H1 (cell line): ENCODE results near the gene PRDM5. TPM values are rescaled to one million over a fixed set of nuclear protein-coding genes. Genes with fewer than 3 reads are reported as not detected.

Source experiments
- CTCF ChIA-PET: fragments of 300-600 bp; sonication (Branson Sonifier 250); formaldehyde crosslinking; loops from one replicate; lab custom pipeline; 2021; ENCODE audit not compliant: partially characterized antibody; lab: Charles Lee
- POLR2A ChIA-PET: fragments of 300-600 bp; sonication (Branson Sonifier 250); formaldehyde crosslinking; loops from one replicate; lab custom pipeline; 2021; ENCODE audit warnings: inconsistent platforms; ENCODE audit not compliant: partially characterized antibody; lab: Charles Lee
- DNase-seq, 2 experiments: peaks; one replicate each; pipeline versions ENCODE4 v3.0.0 to v3.0.0-alpha.2; 2010 to 2022; ENCODE audit warnings: low spot score in 2 of 2, low read depth in 1 of 2, mixed read lengths in 1 of 2
- FAIRE-seq: peaks from 2 replicates; lab custom pipeline; 2011; peaks lifted over from hg19 to GRCh38; lab: Jason Lieb, UNC
- H2AFZ ChIP-seq: 2 replicates; pipeline ENCODE4 v1.8.1; 2012; ENCODE audit warnings: low read length, inconsistent platforms
- H2AK5ac ChIP-seq: 2 replicates; pipeline ENCODE4 v1.6.1; 2013; ENCODE audit warnings: low read depth, low read length
- H2BK120ac ChIP-seq: replicated peaks from 2 replicates; pipeline ENCODE3; 2013; ENCODE audit warnings: low read depth, low read length, inconsistent platforms
- H2BK12ac ChIP-seq: 2 replicates; pipeline ENCODE4 v1.6.1; 2013; ENCODE audit warnings: low read depth, low read length
- H2BK15ac ChIP-seq: 2 replicates; pipeline ENCODE4 v1.6.1; 2013; ENCODE audit warnings: low read length
- H2BK20ac ChIP-seq: 2 replicates; pipeline ENCODE4 v1.6.1; 2013; ENCODE audit warnings: low read length
- H2BK5ac ChIP-seq: 2 replicates; pipeline ENCODE4 v1.6.1; 2013; ENCODE audit warnings: low read depth, low read length
- H3K14ac ChIP-seq: 2 replicates; pipeline ENCODE4 v1.6.1; 2013; ENCODE audit warnings: inconsistent platforms; ENCODE audit not compliant: insufficient read length
- H3K18ac ChIP-seq: 2 replicates; pipeline ENCODE4 v1.6.1; 2013; ENCODE audit warnings: low read length; ENCODE audit errors: extremely low read depth
- H3K23ac ChIP-seq: 2 replicates; pipeline ENCODE4 v1.6.1; 2013; ENCODE audit warnings: inconsistent platforms; ENCODE audit not compliant: insufficient read length
- H3K23me2 ChIP-seq: 2 replicates; pipeline ENCODE4 v1.6.1; 2013; ENCODE audit warnings: low read depth, low read length
- H3K27ac ChIP-seq: 2 replicates; pipeline ENCODE4 v1.6.1; 2011; ENCODE audit warnings: low read depth, low read length, inconsistent platforms
- H3K27me3 ChIP-seq, 4 experiments: replicated peaks in 1 of 4; 1 replicate in 1 of 4; 2 replicates in 3 of 4; pipeline versions ENCODE4 v1.6.1 to v1.8.1; 2011 to 2013; ENCODE audit warnings: low read length in 3 of 4, mild to moderate bottlenecking in 3 of 4, inconsistent platforms in 2 of 4, mixed read lengths in 2 of 4, moderate library complexity in 1 of 4; ENCODE audit not compliant: control insufficient read depth in 3 of 4, insufficient read depth in 3 of 4; ENCODE audit errors: extremely low read depth in 1 of 4
- H3K36me3 ChIP-seq, 4 experiments: 2 replicates each; pipeline versions ENCODE4 v1.6.1 to v1.8.1; 2011 to 2013; ENCODE audit warnings: mild to moderate bottlenecking in 4 of 4, low read length in 3 of 4, moderate library complexity in 2 of 4, control low read depth in 1 of 4, inconsistent platforms in 1 of 4; ENCODE audit not compliant: insufficient read depth in 4 of 4, control insufficient read depth in 2 of 4
- H3K4ac ChIP-seq: replicated peaks from 2 replicates; pipeline ENCODE3; 2013; ENCODE audit warnings: low read length, low read depth, mixed read lengths, inconsistent platforms; ENCODE audit not compliant: insufficient read length
- H3K4me1 ChIP-seq, 4 experiments: replicated peaks in 1 of 4; 1 replicate in 1 of 4; 2 replicates in 3 of 4; pipeline versions ENCODE4 v1.6.1 to v1.8.1; 2011 to 2013; ENCODE audit warnings: low read length in 3 of 4, inconsistent platforms in 2 of 4, mixed read lengths in 1 of 4; ENCODE audit not compliant: insufficient read depth in 4 of 4, control insufficient read depth in 3 of 4
- H3K4me2 ChIP-seq, 2 experiments: 2 replicates each; pipeline versions ENCODE4 v1.6.1 to v1.8.1; 2011 to 2013; ENCODE audit warnings: low read depth in 2 of 2, low read length in 2 of 2, control low read depth in 1 of 2, inconsistent platforms in 1 of 2, mild to moderate bottlenecking in 1 of 2; ENCODE audit not compliant: insufficient read depth in 1 of 2
- H3K4me3 ChIP-seq, 4 experiments: fragments of 200-600, 300-600 bp in 1 of 4; sonication (generic), shearing (Covaris generic), sonication (Bioruptor Twin) in 1 of 4; 2 replicates each; pipeline versions ENCODE4 v1.5.1 to v1.8.1; 2011 to 2016; ENCODE audit warnings: low read length in 4 of 4, low read depth in 3 of 4, control low read depth in 2 of 4, inconsistent platforms in 2 of 4, mild to moderate bottlenecking in 2 of 4, mixed read lengths in 1 of 4, moderate library complexity in 1 of 4; ENCODE audit not compliant: insufficient read depth in 2 of 4; ENCODE audit errors: extremely low read depth in 1 of 4
- H3K56ac ChIP-seq: replicated peaks from 2 replicates; pipeline ENCODE3; 2013; ENCODE audit warnings: low read depth, mild to moderate bottlenecking, mixed read lengths, low read length, inconsistent platforms; ENCODE audit not compliant: insufficient read length
- H3K79me1 ChIP-seq: 2 replicates; pipeline ENCODE4 v1.6.1; 2013; ENCODE audit warnings: low read depth, low read length, control low read depth
- H3K79me2 ChIP-seq, 2 experiments: 2 replicates each; pipeline versions ENCODE4 v1.6.1 to v1.8.1; 2012 to 2013; ENCODE audit warnings: low read length in 2 of 2, mild to moderate bottlenecking in 2 of 2, inconsistent platforms in 1 of 2; ENCODE audit not compliant: insufficient read depth in 2 of 2, control insufficient read depth in 1 of 2
- H3K9ac ChIP-seq, 4 experiments: replicated peaks in 1 of 4; 1 replicate in 1 of 4; 2 replicates in 3 of 4; pipeline versions ENCODE4 v1.6.1 to v1.8.1; 2011 to 2013; ENCODE audit warnings: low read depth in 3 of 4, low read length in 3 of 4, control low read depth in 2 of 4, mild to moderate bottlenecking in 2 of 4, moderate library complexity in 2 of 4, inconsistent platforms in 1 of 4; ENCODE audit errors: extremely low read depth in 1 of 4
- H3K9me3 ChIP-seq, 2 experiments: 2 replicates each; pipeline versions ENCODE4 v1.6.1 to v1.8.1; 2012 to 2013; ENCODE audit warnings: mild to moderate bottlenecking in 2 of 2, moderate library complexity in 2 of 2, control low read depth in 1 of 2, inconsistent platforms in 1 of 2, low read depth in 1 of 2, low read length in 1 of 2, mixed read lengths in 1 of 2; ENCODE audit not compliant: insufficient read depth in 2 of 2
- H4K20me1 ChIP-seq, 2 experiments: replicated peaks in 1 of 2; 2 replicates each; pipeline versions ENCODE3 to v1.8.1; 2011 to 2013; ENCODE audit warnings: inconsistent platforms in 2 of 2, low read length in 2 of 2, mild to moderate bottlenecking in 1 of 2; ENCODE audit not compliant: insufficient read depth in 2 of 2, control insufficient read depth in 1 of 2
- H4K5ac ChIP-seq: 2 replicates; pipeline ENCODE4 v1.6.1; 2013; ENCODE audit warnings: low read length, low read depth, mixed read lengths, inconsistent platforms; ENCODE audit not compliant: insufficient read length
- H4K8ac ChIP-seq: 2 replicates; pipeline ENCODE4 v1.8.0; 2013; ENCODE audit warnings: mild to moderate bottlenecking, moderate library complexity, low read length, inconsistent platforms; ENCODE audit not compliant: insufficient read depth; ENCODE audit errors: extremely low read depth
- H4K91ac ChIP-seq: replicated peaks from 2 replicates; pipeline ENCODE3; 2013; ENCODE audit warnings: low read length, mixed read lengths, inconsistent platforms; ENCODE audit not compliant: insufficient read length
- ATF2 ChIP-seq: IDR thresholded peaks from 2 replicates; pipeline ENCODE4 v1.6.1; 2012; ENCODE audit warnings: low read length, inconsistent platforms
- BCL11A ChIP-seq, 2 experiments: IDR thresholded peaks; one replicate each; pipeline ENCODE4 v1.6.1; 2011; ENCODE audit warnings: low read depth in 2 of 2, low read length in 2 of 2, mild to moderate bottlenecking in 2 of 2
- CHD2 ChIP-seq: IDR thresholded peaks from 2 replicates; pipeline ENCODE4 v1.6.1; 2012; ENCODE audit warnings: low read length, improper control_type of control experiment
- CREB1 ChIP-seq: IDR thresholded peaks from 2 replicates; pipeline ENCODE4 v1.6.1; 2012; ENCODE audit warnings: inconsistent platforms
- NANOG ChIP-seq: IDR thresholded peaks from 2 replicates; pipeline ENCODE4 v1.6.1; 2011; ENCODE audit warnings: low read length, low read depth, mild to moderate bottlenecking, inconsistent platforms; ENCODE audit not compliant: insufficient read depth, poor library complexity, severe bottlenecking
- RNF2 ChIP-seq: fragments of 200-900, 300-1000 bp; sonication (generic); IDR thresholded peaks from 2 replicates; pipeline ENCODE4 v1.7.1; 2016; ENCODE audit warnings: borderline replicate concordance, low read depth, mild to moderate bottlenecking, antibody characterized with exemption, low read length; ENCODE audit not compliant: poor library complexity, severe bottlenecking; ENCODE audit errors: missing control alignments
- SUZ12 ChIP-seq: fragments of 200-600 bp; sonication (generic); IDR thresholded peaks from 2 replicates; pipeline ENCODE4 v1.6.1; 2012; ENCODE audit warnings: mild to moderate bottlenecking, inconsistent platforms, low read length, moderate library complexity, mixed read lengths
- WGBS, 2 experiments: shearing (Covaris generic) in 1 of 2; methylation state at CpG; one replicate each; pipeline versions ENCODE4 v1.1.6 to v1.1.7; 2013 to 2015; ENCODE audit warnings: low lambda C conversion rate in 2 of 2, mixed read lengths in 2 of 2, inconsistent platforms in 1 of 2, low coverage in 1 of 2, missing lambda C conversion rate in 1 of 2; ENCODE audit not compliant: insufficient replicate concordance in 2 of 2, insufficient coverage in 1 of 2, insufficient read length in 1 of 2; ENCODE audit errors: extremely low coverage in 1 of 2, missing lambda C conversion rate in 1 of 2; 5-methylcytosine and 5-hydroxymethylcytosine counted together
- polyA plus RNA-seq, 7 experiments: library from polyadenylated mRNA; depleted of rRNA in 3 of 7; stranded (reverse) in 5 of 7; unstranded in 2 of 7; fragments of >200 nt in 5 of 7; fragments of 200-250 nt in 2 of 7; gene quantifications; 1 replicate in 5 of 7; 2 replicates in 1 of 7; 4 replicates in 1 of 7; pipeline versions ENCODE4 v1.2.1 to v1.2.3, GENCODE V29; 2011 to 2013; ENCODE audit warnings: missing spikeins in 2 of 7, mixed read lengths in 2 of 7
- total RNA-seq: library from RNA; stranded (reverse); fragmentation: NEBNext Ultra II Directional; extraction: Animal tissue kit (Norgen Biotek cat#: 25700); gene quantifications from 2 replicates; pipeline ENCODE4 v1.2.1, GENCODE V29; 2021

Gene PRDM5
- total and polyA plus RNA-seq, 2 of the 8 experiments (the other 6 are each of a cell fraction or from before 2014, with no cell fraction given), result 8.2 to 23.4 TPM

GRCh38 chr4:120965938-120966337 lies 43.4 kb upstream of the PRDM5 start:
- Histone ChIP-seq H2BK20ac (no peak overlapping the region), H3K27ac (no peak overlapping the region), H3K56ac (no peak overlapping the region), H3K79me1 (no peaks in the 10 kb centered on the region), H4K91ac (no peak overlapping the region), H3K36me3 (no peaks in the 10 kb centered on the region), H2AFZ (no peak overlapping the region), H3K4ac (no peak overlapping the region), H3K4me2 (no peak overlapping the region), H2BK15ac (no peak overlapping the region), H3K9me3 (no peaks in the 10 kb centered on the region), H3K23me2 (no peaks in the 10 kb centered on the region), H3K79me2 (no peaks in the 10 kb centered on the region), H2AK5ac (no peak overlapping the region), H3K4me1 (peaks cover 0 to 2% (median 0%) of the 10 kb centered on the region in 4 experiments; a peak in 1 of 7 replicates), H3K27me3 (no peaks in the 10 kb centered on the region), H2BK5ac (no peak overlapping the region), H3K18ac (no peak overlapping the region), H3K14ac (no peak overlapping the region), H4K20me1 (no peaks in the 10 kb centered on the region), H4K5ac (no peak overlapping the region), H3K9ac (no peak overlapping the region), H2BK120ac (no peak overlapping the region), H3K4me3 (no peak overlapping the region), H3K23ac (no peak overlapping the region), H2BK12ac (no peak overlapping the region), H4K8ac (no peak overlapping the region)
- POLR2A ChIA-PET, result no interaction called here
- CTCF ChIA-PET, result interaction anchor here (0.8 kb wide), 1 partner anchor 342 kb away, joined by 3 read pairs; no protein-coding TSS in a partner anchor
- TF ChIP-seq SUZ12 (no peak), CREB1 (no peak), ATF2 (no peak), RNF2 (no peak), BCL11A (IDR thresholded peaks at IDR 0.05; ENCODE audit: low read depth in 2 of 2, low read length in 2 of 2) (no peak), NANOG (no peak), CHD2 (no peak)
- FAIRE-seq, result no peak
- DNase-seq, result no peak
- 89% methylated on average over 4 of the region's 4 CpGs; no CpG with 5 or more reads in 1 of the 2 experiments for WGBS, 2 experiments
